Measurements from ENCODE around the gene ENOSF1. TPM values are rescaled to one million over a fixed set of nuclear protein-coding genes. Genes with fewer than 3 reads are reported as not detected.

Gene ENOSF1
- total and polyA plus RNA-seq, 3 donors from 2014 or later = 29.2 to 119 (median 88.5) TPM

DNA sequence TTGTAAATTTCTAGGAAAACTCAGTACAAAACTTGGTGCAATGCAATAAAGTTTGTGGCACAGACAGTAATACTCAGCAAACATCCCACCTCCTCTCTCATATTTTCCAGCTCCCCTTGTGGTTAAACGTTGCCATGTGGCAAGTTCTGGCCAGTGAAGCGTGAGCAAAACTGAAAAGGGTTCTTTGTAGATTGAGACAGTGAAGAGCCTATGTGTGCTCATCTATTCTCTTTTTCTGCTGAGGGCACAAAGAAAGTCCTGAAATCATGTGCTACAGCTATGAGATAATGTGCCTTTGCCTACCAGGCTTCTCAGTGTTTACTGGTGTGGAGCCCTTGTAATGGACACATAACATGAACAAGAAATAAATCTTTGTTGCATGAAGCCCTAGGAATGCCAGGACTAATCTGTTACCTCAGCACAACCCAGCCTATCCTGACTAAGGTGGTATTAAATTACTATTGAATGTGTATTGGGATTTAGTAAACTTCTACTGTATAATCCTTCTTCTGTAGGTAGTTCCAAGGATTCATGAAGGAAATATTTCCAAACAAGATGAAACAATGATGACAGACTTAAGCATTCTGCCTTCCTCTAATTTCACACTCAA is 67.9 kb downstream of the ENOSF1 start:
- Histone ChIP-seq H3K9me3 (no peaks in the 10 kb centered on the region), H3K36me3 (ENCODE audit: low read depth, missing control alignments) (no peaks in the 10 kb centered on the region), H3K4me3 (no peak overlapping the region), H3K4me1 (no peaks in the 10 kb centered on the region), H3K27ac (no peak overlapping the region), H3K27me3 (no peaks in the 10 kb centered on the region)
- TF ChIP-seq, protein P1, sequence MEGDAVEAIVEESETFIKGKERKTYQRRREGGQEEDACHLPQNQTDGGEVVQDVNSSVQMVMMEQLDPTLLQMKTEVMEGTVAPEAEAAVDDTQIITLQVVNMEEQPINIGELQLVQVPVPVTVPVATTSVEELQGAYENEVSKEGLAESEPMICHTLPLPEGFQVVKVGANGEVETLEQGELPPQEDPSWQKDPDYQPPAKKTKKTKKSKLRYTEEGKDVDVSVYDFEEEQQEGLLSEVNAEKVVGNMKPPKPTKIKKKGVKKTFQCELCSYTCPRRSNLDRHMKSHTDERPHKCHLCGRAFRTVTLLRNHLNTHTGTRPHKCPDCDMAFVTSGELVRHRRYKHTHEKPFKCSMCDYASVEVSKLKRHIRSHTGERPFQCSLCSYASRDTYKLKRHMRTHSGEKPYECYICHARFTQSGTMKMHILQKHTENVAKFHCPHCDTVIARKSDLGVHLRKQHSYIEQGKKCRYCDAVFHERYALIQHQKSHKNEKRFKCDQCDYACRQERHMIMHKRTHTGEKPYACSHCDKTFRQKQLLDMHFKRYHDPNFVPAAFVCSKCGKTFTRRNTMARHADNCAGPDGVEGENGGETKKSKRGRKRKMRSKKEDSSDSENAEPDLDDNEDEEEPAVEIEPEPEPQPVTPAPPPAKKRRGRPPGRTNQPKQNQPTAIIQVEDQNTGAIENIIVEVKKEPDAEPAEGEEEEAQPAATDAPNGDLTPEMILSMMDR (IDR thresholded peaks at IDR 0.05) = no peak
- no peak for TF ChIP-seq POLR2A (IDR thresholded peaks at IDR 0.05)
- 64 to 65% methylated on average over 2 of the region's 2 CpGs for WGBS, 2 donors
- intact Hi-C loops (cut with DNase I; ENCODE audit: low total_unique reads) = no loop called here
- DNase-seq = no peak

DNA sequence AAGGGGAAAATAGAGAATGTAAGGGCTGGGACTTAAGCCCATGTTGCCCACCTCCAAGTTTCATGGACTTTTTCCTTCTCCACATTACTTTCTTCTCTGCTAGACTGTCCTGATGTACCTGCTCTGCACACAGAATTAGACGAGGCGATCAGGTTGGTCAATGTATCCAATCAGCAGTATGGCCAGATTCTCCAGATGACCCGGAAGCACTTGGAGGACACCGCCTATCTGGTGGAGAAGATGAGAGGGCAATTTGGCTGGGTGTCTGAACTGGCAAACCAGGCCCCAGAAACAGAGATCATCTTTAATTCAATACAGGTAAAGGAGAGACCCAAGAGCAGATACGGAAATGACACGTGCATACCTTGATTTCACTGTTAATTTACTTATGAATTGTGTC is 71.2 kb downstream of the ENOSF1 start:
- no peak for DNase-seq
- TF ChIP-seq, protein P1 (IDR thresholded peaks at IDR 0.05) = no peak
- Histone ChIP-seq H3K4me1 (no peaks in the 10 kb centered on the region), H3K36me3 (ENCODE audit: low read depth, missing control alignments) (no peaks in the 10 kb centered on the region), H3K4me3 (no peak overlapping the region), H3K27me3 (no peaks in the 10 kb centered on the region), H3K27ac (no peak overlapping the region), H3K9me3 (no peaks in the 10 kb centered on the region)
- WGBS, 2 donors = 90 to 97% methylated on average over 6 of the region's 6 CpGs
- intact Hi-C loops (cut with DNase I; ENCODE audit: low total_unique reads) = no loop called here

DNA sequence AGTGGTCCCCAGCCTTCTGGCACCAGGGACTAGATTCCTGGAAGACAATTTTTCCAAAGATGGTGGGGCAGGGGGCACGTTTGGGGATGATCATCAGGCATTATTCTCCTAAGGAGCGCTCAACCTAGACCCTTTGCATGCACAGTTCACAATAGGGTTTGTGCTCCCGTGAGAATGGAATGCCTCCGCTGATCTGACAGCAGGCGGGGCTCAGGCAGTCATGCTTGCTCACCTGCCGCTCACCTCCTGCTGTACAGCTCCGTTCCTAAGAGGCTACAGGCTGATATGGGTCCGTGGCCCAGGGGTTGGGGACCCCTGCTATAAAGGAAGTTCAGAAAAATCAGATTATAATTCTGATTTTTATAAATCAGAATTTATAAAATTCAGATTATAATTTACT is 77.3 kb downstream of the ENOSF1 start:
- intact Hi-C loops (cut with DNase I; ENCODE audit: low total_unique reads) = no loop called here
- Histone ChIP-seq H3K36me3 (ENCODE audit: low read depth, missing control alignments) (no peaks in the 10 kb centered on the region), H3K27me3 (no peaks in the 10 kb centered on the region), H3K4me1 (no peaks in the 10 kb centered on the region), H3K9me3 (no peaks in the 10 kb centered on the region), H3K4me3 (no peak overlapping the region), H3K27ac (no peak overlapping the region)
- no peak for TF ChIP-seq POLR2A (IDR thresholded peaks at IDR 0.05)
- TF ChIP-seq, protein P1 (IDR thresholded peaks at IDR 0.05) = no peak
- DNase-seq = no peak
- WGBS, 2 donors = 65 to 87% methylated on average over 6 to 8 of the region's 8 CpGs

DNA sequence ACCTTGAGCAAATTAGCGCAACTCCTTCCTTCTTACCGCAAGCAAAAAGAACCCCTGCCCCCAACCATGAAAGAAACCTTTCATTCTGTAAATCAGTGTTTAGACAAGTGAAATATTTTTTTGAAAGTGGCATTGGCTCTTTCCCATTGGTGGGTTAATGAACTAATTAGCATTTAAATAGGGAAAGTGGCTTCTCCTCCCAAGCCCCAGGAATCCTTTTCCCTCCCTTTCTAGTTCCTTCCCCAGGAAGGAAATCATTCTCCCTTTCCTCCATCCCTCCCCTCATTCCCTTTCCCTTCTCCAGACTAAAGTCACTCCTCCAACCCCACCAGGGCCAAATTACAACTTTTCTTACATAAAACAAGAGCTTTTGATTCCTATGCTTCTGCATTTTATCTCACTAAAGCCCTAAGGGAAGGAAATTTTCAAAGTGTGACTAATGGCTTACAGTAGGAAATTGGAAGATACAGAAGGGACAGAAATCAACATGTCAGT is 77.8 kb downstream of the ENOSF1 start:
- Histone ChIP-seq H3K9me3 (no peaks in the 10 kb centered on the region), H3K27me3 (no peaks in the 10 kb centered on the region), H3K4me1 (no peaks in the 10 kb centered on the region), H3K27ac (no peak overlapping the region), H3K36me3 (ENCODE audit: low read depth, missing control alignments) (no peaks in the 10 kb centered on the region), H3K4me3 (no peak overlapping the region)
- intact Hi-C loops (cut with DNase I; ENCODE audit: low total_unique reads) = no loop called here
- no peak for TF ChIP-seq POLR2A (IDR thresholded peaks at IDR 0.05)
- TF ChIP-seq, protein P1 (IDR thresholded peaks at IDR 0.05) = no peak
- WGBS, 2 donors = 78 to 84% methylated on average over 2 of the region's 2 CpGs
- no peak for DNase-seq

DNA sequence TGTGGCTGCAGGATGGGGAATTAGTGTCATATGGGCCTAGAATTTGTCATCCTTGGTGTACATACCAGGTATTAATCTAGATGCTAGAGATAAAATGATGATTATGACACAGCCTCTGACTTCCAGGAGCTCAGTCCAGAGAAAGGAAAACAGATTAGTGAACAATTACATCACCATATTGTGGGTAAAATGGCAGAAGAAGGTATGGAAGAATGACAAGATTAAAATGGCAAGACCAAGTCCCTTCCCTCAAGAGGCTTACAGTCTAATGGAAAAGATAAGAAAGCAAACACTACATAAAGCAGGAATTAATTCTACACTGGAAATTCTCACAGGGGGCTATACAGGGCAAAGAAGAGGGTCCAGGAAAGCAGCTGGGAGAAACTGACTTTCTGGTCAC is 80.9 kb downstream of the ENOSF1 start:
- Histone ChIP-seq H3K4me3 (no peak overlapping the region), H3K9me3 (no peaks in the 10 kb centered on the region), H3K36me3 (ENCODE audit: low read depth, missing control alignments) (no peaks in the 10 kb centered on the region), H3K27ac (no peak overlapping the region), H3K4me1 (no peaks in the 10 kb centered on the region), H3K27me3 (no peaks in the 10 kb centered on the region)
- no peak for TF ChIP-seq POLR2A (IDR thresholded peaks at IDR 0.05)
- TF ChIP-seq, protein P1 (IDR thresholded peaks at IDR 0.05) = no peak
- DNase-seq = no peak
- intact Hi-C loops (cut with DNase I; ENCODE audit: low total_unique reads) = no loop called here
